Measurements from ENCODE around the gene CHMP4A. TPM values are rescaled to one million over a fixed set of nuclear protein-coding genes. Genes with fewer than 3 reads are reported as not detected.

CHMP4A gene
- total RNA-seq, 4 donors from 2014 or later: 93.4 to 134 (median 106) TPM

DNA sequence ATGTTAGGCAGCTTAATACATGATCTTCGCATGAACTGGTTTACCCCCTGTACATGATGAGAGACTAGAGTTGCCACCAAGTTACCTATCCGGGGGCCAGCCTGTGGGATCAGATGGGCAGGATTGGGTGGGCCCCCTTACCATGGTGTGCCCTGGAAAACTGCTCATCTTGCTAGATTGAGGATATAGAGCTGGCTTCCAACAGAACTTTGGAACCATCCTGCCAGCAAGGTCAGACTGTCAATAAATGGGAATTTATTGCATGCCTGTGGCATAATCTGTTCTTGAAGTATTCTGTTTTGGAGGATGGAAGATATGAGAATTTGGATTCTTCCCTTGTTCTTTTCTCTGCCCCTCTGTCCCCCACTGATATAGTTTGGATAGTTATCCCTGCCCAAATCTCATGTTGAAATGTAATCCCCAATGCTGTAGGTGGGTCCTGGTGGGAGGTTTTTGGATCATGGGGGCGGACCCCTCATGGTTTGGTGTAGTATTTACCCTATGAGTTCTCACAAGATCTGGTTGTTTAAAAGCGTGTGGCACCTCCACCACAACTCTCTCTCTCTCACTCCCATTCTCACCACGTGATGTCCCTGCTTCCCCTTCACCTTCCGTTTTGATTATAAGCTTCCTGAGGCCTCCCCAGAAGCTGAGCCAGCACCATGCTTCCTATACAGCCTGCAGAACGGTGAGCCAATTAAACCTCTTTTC is 14.3 kb downstream of the CHMP4A start:
- Histone ChIP-seq H3K27ac (no peak overlapping the region), H3K4me1 (peaks cover 4 to 42% (median 16%) of the 10 kb centered on the region in 3 donors), H3K36me3 (peaks cover 0 to 48% of the 10 kb centered on the region in 2 donors), H3K27me3 (no peaks in the 10 kb centered on the region), H3K9me3 (no peaks in the 10 kb centered on the region), H3K4me3 (no peak overlapping the region)
- 75 to 89% methylated on average over 4 to 6 of the region's 7 CpGs for WGBS, 2 donors (ENCODE audit: low coverage in 1 of 2)
- TF ChIP-seq, protein P1, sequence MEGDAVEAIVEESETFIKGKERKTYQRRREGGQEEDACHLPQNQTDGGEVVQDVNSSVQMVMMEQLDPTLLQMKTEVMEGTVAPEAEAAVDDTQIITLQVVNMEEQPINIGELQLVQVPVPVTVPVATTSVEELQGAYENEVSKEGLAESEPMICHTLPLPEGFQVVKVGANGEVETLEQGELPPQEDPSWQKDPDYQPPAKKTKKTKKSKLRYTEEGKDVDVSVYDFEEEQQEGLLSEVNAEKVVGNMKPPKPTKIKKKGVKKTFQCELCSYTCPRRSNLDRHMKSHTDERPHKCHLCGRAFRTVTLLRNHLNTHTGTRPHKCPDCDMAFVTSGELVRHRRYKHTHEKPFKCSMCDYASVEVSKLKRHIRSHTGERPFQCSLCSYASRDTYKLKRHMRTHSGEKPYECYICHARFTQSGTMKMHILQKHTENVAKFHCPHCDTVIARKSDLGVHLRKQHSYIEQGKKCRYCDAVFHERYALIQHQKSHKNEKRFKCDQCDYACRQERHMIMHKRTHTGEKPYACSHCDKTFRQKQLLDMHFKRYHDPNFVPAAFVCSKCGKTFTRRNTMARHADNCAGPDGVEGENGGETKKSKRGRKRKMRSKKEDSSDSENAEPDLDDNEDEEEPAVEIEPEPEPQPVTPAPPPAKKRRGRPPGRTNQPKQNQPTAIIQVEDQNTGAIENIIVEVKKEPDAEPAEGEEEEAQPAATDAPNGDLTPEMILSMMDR (IDR thresholded peaks at IDR 0.05): no peak
- TF ChIP-seq EP300 (IDR thresholded peaks at IDR 0.05): no peak
- no peak for TF ChIP-seq POLR2AphosphoS5 (IDR thresholded peaks at IDR 0.05)
- TF ChIP-seq POLR2A (IDR thresholded peaks at IDR 0.05): no peak
- ATAC-seq: no peak

DNA sequence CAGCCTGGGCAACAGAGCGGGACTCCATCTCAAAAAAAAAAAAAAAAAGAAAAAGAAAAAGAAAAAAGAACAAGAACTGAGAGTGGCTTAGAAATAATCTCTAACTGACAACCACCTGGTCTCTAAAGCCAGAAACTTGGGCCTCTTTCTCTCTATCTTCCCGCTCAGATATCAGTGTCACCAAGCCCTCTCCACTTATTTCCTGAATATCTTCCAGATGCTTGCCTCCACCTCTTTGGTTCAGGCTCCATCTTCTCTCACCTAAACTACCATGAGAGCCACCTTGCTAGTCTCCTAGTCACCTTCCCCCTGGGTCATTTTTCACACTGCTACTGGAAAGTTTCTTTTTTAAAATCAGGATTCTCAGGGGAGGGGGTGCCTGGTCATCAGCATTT is 16.2 kb downstream of the CHMP4A start:
- WGBS, 2 donors (ENCODE audit: low coverage in 1 of 2): 83 to 95% methylated on average over 1 to 2 of the region's 2 CpGs
- H3K9me3 ChIP-seq: no peaks in the 10 kb centered on the region
- ATAC-seq: no peak
- no peaks in the 10 kb centered on the region for H3K27me3 ChIP-seq
- peaks cover 0 to 50% of the 10 kb centered on the region in 2 donors for H3K36me3 ChIP-seq
- no peak overlapping the region for H3K4me3 ChIP-seq
- H3K27ac ChIP-seq: no peak overlapping the region
- H3K4me1 ChIP-seq: peaks cover 4 to 49% (median 16%) of the 10 kb centered on the region in 3 donors
- TF ChIP-seq POLR2A (IDR thresholded peaks at IDR 0.05) (no peak), EP300 (IDR thresholded peaks at IDR 0.05) (no peak), POLR2AphosphoS5 (IDR thresholded peaks at IDR 0.05) (no peak)
- TF ChIP-seq, protein P1 (IDR thresholded peaks at IDR 0.05): no peak

DNA sequence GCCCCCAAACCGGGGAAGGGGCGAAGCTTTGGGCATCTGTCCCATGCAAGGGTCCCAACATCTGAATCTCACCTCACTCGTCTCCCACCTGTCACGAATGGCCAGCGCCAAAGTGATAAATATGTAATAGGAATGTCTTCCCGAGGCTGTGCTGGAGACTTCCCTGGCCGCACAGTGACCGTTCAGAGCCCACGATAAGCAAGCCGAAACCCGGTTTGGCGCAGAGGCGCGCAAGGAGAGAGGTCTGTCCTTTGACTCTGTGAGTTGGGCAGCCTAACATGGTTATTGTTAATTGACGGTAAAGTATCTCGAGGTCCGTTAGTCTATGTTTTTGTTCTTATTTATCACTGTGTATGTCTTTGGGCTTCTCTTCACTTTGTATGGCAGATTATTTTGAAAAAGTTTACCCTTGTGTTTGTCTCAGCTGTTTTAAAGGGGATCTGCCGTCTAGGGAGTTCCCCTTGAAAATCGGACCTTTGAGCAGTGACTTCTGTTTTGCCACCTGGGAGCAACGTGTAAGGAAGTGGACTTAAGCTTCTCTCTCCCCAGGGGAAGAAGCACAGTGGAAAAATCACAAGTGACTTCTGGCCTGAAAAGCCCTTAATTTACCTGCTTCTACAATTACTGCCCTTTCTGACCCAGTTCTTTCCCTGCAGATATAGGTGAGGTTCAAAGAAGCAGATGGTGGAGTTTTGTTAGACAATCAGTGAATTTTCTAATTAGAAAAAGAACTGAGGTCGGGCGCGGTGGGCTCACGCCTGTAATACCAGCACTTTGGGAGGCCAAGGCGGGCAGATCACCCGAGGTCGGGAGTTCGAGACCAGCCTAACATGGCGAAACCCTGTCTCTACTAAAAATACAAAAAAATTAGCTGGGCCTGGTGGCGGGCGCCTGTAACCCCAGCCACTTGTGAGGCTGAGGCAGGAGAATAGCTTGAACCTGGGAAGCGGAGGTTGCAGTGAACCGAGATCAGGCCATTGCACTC is 16.9 kb downstream of the CHMP4A start:
- 16 to 36% methylated on average over 10 to 16 of the region's 33 CpGs for WGBS, 2 donors (ENCODE audit: low coverage in 1 of 2)
- Histone ChIP-seq H3K9me3 (no peaks in the 10 kb centered on the region), H3K4me3 (peak overlapping the region; percentile 82 to 83), H3K27ac (peak overlapping the region; percentile 85 to 99 (median 96)), H3K4me1 (peaks cover 4 to 51% (median 16%) of the 10 kb centered on the region in 3 donors), H3K36me3 (peaks cover 0 to 50% of the 10 kb centered on the region in 2 donors), H3K27me3 (no peaks in the 10 kb centered on the region)
- no peak for TF ChIP-seq EP300 (IDR thresholded peaks at IDR 0.05)
- no peak for TF ChIP-seq POLR2A (IDR thresholded peaks at IDR 0.05)
- TF ChIP-seq, protein P1 (IDR thresholded peaks at IDR 0.05): no peak
- no peak for TF ChIP-seq POLR2AphosphoS5 (IDR thresholded peaks at IDR 0.05)
- peak; percentile 9 for ATAC-seq

DNA sequence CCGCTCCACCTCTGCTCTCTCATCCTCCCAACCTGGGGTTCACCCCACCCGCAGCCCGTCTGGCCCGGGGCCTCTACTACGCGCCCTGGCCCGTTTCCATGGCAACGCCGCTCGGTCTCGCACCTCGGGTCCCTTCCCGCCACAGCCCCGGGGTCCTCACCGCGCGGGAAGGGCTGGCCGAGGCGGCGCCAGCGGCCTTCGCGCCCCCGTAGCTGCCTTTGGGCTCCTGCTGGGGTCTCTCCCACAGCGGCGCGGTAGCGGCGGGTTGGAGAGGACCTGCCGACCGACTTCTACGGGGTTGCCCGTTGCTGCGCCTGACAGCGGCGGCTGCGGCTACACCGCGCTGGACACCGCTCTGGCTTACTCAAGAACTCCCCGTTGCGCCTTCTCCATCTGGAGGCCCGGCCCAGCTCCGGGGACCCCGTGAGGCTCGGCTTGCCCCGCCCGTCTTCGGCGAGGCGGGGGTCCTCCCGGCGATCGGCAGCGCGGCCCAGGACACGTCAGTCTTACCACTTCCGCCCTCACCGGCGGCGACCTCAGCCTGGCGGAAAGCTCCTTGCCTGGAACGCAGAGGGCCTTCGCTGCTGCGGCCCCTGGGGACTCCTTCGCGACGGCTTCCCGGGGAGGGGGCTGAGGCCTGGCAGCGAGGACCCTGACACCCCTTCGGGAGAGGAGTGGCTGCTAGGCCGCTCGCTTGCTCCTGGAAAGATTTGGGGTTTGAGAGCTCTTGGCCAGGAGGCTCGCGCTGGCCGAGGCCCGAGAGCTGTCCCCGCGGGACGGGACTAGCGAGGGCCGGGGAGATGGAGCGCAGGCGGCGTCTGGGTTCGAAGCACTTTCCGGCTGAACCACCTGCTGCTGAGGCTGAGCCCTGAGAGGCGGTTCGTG is 17.9 kb downstream of the CHMP4A start, which contains the start of gene TM9SF1:
TM9SF1 (minus strand) TSS at position 256 of the 885 bp plus-strand sequence. CDS start 422 bp downstream, outside the sequence.
- Histone ChIP-seq H3K36me3 (peaks cover 0 to 50% of the 10 kb centered on the region in 2 donors), H3K4me3 (peak within 1 kb of the TSS; percentile 82 to 83), H3K27ac (peak within 1 kb of the TSS; percentile 85 to 99 (median 96)), H3K27me3 (no peaks in the 10 kb centered on the region), H3K4me1 (peaks cover 4 to 51% (median 16%) of the 10 kb centered on the region in 3 donors), H3K9me3 (no peaks in the 10 kb centered on the region)
- peak; percentile 96 for ATAC-seq
- TF ChIP-seq EP300 (IDR thresholded peaks at IDR 0.05) (no peak), POLR2A (IDR thresholded peaks at IDR 0.05) (peak; percentile 37 to 62), POLR2AphosphoS5 (IDR thresholded peaks at IDR 0.05) (peak; percentile 90)
- TF ChIP-seq, protein P1 (IDR thresholded peaks at IDR 0.05): no peak
- WGBS, 2 donors (ENCODE audit: low coverage in 1 of 2): 0% methylated on average over 4 of the region's 89 CpGs; no CpG with 5 or more reads in 1 of the 2 donors

Data from gastroesophageal sphincter (tissue), 4 donors.